CD1c-positive myeloid dendritic cell (primary cell): ENCODE data around the gene MIDN.
"Not testable (repeated sequence)": the region's sequence is repeated elsewhere in the genome, so short reads cannot be mapped to it uniquely, and the experiment has no call there.

Experiments used
- DNase-seq: peaks from one replicate; pipeline ENCODE4 v3.0.0-alpha.2; 2016; ENCODE audit errors: extremely low spot score

Gene MIDN

DNA sequence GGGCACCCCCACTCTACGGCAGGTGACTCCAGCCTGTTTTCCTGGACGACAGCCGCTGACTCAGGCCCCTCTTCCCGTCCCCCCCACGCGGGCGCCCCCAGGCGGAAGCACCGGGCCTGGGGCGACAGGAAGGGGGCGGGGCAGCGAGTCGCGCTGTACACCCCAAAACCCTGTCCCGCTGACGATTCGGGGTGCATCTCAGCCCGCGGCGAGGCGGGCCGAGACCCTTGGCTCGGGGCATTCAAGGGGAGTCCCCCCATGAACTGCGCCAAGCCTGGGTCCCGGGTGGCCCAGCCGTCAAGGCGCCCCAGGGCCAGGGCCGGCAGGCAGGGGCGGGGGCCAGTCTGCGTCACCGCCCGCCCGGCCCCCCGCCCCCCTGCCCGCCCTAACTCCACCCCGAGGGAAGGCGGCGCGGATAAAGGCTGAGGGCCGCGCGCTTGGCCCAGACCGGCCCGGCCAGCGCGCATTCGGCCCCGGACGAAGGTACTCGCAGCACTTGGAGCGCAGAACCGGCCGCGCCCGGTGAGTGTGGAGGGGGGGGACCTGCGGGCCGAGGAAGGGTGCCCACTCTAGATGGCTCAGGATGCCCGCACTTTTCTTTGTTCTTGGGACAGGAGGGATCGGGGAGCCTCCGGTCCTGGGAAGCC, at the start of gene MIDN:
TSS of gene MIDN (plus strand) at position 445 of the 647 bp plus-strand sequence. CDS start 1,714 bp downstream, outside the sequence.
- peak; percentile 93 for DNase-seq

DNA sequence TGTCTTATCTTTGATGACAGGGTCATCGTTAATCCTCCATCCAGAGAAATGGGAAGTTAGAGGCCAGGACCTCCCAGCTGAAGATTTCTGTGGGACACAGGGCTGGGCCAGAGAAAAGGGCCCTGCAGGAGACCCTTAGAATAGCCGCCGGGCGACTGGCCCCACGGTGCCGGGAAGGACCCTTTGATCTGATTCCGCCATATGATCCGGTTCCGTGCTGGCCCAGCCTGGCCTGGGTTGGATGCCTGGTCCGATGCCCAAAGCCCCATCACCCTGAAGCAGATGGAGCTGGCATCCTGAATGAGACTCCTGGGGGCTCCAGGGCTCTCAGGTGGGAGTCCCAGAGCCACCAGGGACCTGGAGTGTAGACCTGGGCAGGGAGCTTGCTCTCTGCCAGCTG, 48.9 kb upstream of the MIDN start:
- no peak for DNase-seq

DNA sequence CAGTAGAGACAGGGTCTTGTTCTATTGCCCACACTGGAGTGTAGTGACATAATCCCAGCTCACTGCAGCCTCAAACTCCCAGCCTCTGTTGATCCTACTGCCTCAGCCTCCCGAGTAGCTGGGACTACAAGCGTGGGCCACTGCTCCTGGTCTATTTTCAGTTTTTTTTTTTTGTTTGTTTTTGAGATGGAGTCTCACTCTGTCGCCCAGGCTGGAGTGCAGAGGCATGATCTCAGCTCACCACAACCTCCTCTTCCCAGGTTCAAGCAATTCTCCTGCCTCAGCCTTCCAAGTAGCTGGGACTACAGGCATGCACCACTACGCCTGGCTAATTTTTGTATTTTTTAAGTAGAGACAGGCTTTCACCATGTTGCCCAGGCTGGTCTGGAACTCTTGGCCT, 47.8 kb upstream of the MIDN start:
- not testable (repeated sequence) for DNase-seq

DNA sequence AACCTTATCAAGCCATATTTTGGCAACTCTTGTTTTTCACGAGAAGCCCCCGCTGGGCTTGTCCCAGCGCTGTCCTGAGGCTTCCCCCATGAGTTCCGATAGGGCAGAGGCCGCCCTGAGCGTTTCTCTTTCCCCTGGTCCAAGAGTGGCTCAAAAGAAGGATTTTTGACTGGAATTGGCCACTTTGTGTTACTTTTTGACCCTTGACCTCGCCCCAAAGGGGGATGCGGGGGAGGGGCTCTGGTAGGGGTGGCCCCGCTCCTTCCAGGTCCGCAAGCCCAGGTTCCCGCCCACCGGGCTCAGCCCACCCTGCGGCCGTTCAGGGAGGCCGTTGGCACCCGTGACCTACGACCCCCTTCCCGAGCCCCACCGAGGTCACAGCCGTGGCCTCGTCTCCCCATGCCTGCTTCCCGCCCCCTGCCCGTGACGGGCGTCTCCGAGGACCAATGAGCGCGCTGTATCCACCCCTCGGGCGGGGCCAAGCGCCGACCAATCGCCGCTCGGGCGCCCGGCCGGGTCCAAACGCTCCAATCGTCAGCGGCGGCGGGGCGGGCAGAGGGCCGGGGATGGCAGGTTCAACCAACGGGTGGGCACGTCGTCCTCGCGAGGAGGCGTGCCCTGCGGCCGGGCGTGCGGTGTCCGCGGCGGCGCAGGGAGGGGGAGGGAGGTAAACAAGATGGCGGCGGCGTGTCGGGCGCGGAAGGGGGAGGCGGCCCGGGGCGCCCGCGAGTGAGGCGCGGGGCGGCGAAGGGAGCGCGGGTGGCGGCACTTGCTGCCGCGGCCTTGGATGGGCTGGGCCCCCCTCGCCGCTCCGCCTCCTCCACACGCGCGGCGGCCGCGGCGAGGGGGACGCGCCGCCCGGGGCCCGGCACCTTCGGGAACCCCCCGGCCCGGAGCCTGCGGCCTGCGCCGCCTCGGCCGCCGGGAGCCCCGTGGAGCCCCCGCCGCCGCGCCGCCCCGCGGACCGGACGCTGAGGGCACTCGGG, 43.0 kb upstream of the MIDN start, which contains the start of gene STK11:
TSS of gene STK11 (plus strand) at position 665 of the 986 bp plus-strand sequence. CDS start 1,136 bp downstream, outside the sequence.
- DNase-seq, result peak; percentile 99

DNA sequence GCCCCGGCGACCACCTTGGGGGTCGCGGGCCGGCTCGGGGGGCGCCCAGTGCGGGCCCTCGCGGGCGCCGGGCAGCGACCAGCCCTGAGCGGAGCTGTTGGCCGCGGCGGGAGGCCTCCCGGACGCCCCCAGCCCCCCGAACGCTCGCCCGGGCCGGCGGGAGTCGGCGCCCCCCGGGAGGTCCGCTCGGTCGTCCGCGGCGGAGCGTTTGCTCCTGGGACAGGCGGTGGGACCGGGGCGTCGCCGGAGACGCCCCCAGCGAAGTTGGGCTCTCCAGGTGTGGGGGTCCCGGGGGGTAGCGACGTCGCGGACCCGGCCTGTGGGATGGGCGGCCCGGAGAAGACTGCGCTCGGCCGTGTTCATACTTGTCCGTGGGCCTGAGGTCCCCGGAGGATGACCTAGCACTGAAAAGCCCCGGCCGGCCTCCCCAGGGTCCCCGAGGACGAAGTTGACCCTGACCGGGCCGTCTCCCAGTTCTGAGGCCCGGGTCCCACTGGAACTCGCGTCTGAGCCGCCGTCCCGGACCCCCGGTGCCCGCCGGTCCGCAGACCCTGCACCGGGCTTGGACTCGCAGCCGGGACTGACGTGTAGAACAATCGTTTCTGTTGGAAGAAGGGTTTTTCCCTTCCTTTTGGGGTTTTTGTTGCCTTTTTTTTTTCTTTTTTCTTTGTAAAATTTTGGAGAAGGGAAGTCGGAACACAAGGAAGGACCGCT, 42.1 kb upstream of the MIDN start:
- DNase-seq, result peak; percentile 18

DNA sequence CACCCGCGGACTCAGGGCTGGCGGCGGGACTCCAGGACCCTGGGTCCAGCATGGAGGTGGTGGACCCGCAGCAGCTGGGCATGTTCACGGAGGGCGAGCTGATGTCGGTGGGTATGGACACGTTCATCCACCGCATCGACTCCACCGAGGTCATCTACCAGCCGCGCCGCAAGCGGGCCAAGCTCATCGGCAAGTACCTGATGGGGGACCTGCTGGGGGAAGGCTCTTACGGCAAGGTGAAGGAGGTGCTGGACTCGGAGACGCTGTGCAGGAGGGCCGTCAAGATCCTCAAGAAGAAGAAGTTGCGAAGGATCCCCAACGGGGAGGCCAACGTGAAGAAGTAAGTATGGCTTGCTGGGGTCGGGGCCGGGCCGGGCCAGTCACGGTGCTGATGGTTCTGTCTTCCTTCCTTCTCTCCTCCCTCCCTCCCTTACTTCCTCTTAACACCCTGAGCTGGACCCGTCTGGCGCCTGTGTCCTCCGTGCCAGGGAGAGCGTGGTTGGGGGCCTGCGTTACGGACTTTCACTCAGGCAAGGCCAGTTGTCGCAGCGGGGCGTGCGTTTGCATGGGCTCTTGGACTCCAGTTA, 41.4 kb upstream of the MIDN start:
- peak; percentile 50 for DNase-seq

DNA sequence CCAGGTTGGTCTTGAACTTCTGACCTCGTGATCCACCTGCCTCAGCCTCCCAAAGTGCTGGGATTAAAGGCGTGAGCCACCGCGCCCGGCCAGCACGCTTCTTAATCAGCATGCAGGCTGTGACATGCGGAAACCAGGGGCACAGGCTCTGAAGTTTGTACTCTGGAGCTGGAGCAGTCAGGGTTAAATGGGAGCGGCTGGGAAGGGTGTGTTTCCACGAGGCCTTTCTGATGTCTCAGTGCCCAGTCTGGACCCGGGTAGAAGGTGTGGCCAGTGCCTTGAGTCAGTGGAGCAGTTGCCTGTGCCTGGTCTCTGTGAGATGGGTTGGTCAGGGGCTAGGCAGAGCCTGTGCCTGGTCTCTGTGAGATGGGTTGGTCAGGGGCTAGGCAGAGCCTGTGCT, 39.6 kb upstream of the MIDN start:
- not testable (repeated sequence) for DNase-seq

DNA sequence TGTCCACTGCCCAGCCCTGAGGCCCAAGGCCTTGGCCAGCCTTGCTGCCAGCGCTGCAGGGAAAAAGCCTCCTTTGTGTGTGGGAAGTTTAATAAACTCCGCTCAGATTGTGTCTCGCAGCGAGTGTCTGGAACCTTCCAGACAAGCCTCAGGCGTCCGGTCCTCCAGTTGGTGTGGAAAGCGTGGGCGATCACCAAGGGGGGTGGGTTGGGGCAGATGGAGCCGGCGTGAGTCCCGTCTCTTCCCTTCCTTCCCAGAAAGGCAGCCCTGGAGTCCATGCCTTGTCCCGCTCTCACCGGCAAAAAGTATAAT, 38.2 kb upstream of the MIDN start:
- DNase-seq, result no peak

DNA sequence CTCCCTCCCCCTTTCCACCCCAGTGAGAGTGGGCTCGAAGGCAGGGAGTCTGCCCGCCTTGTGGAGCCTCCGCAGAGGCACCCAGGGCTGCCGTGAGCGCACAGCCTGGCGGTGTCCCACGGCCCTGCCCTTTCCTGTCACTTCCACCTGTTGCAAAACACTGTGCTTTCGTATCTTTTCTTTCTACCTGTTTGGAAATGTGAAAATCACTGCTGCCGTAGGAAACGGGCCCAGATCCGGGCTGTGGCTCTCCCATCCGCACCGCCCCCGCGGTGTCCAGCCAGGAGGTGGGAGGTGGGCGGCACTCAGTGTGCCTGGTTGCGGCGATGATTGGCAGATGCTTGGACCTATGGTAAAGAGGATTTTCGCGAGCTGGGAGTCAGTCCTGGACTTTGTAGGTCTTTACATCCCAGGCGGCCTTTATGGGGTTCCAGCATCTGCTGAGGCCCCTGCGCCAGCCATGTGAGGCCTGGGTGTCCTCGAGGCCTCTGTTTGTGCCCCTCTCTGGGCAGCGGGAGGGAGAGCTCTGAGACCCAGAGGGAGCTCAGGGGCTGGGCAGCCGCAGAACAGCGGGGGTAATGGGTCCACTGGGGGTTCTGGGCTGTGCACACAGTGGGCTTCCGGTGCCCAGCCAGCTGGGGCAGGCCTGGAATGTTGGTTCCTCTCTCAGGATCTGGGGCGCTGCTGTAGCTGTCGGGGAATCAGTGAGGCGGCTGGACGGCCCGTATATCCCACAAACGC, 36.7 kb upstream of the MIDN start:
- no peak for DNase-seq

DNA sequence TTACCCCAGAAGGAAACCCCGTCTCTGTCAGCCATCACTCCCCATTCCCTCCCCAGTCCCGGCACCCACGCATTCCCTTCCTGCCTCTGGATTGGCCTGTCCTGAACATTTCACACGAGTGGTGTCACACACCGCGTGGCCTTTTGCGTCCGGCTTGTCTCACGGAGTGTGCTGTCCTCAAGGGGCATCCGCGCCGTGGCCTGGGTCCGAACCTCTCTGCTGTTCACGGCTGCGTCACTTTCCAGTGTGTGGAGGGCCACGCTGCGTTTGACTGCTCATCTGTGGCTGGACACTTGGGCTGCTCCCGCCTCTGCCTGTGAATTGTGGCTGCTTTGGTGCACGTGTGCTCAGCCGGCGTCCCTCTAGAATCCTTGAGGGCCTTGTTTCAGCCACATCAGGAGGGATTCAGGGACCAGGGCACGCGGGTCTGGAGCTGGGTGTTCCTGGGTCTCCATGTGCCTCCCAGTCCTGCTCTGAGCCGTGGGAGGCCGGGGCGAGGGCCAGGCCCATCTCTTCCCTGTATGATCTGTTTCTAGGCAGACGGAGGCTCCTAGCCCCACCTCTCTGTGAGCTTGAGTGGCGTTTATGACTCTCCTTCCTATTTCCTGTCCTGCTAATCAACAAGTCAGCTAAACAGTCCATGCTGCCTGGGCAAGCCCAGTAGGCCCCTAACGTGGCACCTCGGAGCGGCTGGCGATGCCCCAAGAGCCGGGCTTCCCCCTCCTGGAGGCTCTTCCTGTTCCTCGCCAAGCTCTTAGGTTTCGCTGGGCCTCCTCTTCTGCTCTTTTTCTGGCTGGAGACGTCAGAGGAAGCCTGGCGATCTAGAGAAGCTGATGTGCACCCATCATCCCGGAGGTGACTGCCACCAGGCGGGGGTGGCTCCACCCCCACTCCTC, 34.7 kb upstream of the MIDN start:
- DNase-seq, result peak; percentile 95

DNA sequence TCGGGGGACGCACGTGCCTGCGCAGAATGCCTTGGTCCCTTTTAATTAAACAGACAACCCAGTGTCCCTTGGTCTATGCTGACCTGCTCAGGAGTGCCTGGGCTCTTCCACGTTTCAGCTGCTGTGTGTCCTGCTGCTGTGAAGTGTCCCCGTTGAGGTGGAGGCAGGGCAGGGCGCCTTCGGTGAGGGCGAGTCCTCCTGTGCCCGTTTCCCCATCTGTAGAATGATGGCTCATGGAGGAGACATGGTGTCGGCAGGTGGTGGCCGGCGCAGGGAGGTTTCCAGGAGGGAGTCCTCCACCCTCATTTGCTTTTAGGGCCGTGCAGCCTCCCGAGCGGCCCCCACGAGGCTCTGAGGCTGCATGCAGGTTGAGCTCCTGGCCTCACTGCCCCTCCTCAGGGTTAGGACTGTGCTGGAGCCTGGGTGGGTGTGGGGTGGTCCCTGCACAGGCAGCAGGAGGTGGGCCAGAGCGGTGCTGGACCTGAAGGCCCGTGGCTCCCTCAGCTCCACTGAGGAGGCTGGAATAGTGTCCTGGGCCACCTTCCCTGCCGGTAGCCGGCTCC, 34.0 kb upstream of the MIDN start:
- no peak for DNase-seq

DNA sequence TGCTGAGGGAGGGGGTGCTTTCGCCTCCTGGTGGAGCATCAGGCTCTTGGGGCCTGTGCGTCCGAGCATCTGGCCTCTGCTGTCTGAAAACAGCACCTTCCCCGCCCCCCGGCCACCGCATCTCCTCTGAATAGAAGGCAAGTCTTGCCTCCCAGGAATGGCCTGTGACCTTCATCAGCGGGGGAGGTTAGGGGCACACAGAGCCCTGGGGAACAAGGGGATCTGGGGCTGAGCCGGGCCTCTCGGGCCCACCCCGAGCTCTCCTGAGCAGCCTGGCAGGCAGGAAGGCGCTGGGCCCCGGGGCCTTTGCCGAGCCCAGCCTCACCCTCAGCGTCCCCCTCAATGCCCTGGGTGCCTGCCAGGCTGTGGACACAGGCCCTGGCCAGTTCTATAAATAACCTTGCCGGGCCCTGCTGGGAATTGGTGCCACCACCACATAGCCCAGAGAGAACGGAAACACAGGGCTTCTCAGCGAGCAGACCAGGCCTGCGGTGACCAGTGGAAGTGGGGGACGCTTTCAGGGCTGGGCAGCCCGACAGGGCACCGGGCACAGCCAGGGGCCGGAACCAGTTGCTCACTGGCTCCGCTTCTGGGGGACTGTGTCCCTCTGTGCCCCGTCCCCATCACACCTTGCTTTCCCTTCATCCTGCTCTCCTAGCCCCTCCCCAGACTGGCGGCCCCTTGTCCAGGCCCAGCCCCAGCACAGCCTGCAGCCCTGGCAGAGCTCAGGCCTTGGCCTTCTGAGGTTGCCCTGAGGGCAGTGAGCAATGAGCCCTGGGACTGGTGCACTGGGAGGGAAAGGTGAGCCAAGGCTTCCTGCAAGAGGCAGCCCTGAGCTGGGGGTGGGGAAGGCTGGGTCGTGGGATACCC, 33.3 kb upstream of the MIDN start:
- DNase-seq, result no peak

DNA sequence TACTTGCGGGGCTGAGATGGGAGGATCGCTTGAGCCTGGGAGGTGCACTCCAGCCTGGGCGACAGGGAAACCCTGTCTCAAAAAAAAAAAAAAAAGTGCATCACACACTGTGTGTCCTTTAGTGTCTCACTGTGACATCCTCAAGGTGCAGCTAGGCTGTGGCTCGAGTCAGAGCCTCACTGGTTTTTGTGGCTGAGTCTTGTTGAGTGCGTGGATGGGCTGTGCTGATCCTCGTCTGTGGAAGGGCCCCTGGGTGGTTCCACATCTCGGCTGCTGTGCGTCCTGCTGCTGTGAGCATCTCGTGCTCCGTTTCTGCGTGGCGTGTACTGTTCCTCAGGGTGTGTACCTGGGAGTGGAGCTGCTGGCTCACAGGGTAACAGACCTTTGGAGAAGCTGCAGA, 31.6 kb upstream of the MIDN start:
- no peak for DNase-seq

DNA sequence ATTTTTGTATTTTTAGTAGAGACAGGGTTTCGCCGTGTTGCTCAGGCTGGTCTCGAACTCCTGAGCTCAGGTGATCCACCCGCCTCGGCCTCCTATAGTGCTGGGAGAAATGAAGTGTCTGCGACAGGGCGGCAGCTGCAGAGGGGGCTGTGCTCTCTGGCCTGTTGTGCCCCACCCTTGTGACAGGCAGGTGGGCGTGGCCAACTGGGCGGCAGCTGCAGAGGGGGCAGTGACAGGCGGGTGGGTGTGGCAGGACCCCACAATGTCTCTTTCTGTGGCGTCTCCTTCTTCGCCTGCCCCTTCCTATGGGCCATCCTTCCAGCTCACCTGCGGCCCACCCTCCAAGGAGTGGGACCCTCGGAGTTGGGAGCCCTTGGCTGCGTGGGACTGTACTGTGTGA, 31.0 kb upstream of the MIDN start:
- DNase-seq, result no peak

DNA sequence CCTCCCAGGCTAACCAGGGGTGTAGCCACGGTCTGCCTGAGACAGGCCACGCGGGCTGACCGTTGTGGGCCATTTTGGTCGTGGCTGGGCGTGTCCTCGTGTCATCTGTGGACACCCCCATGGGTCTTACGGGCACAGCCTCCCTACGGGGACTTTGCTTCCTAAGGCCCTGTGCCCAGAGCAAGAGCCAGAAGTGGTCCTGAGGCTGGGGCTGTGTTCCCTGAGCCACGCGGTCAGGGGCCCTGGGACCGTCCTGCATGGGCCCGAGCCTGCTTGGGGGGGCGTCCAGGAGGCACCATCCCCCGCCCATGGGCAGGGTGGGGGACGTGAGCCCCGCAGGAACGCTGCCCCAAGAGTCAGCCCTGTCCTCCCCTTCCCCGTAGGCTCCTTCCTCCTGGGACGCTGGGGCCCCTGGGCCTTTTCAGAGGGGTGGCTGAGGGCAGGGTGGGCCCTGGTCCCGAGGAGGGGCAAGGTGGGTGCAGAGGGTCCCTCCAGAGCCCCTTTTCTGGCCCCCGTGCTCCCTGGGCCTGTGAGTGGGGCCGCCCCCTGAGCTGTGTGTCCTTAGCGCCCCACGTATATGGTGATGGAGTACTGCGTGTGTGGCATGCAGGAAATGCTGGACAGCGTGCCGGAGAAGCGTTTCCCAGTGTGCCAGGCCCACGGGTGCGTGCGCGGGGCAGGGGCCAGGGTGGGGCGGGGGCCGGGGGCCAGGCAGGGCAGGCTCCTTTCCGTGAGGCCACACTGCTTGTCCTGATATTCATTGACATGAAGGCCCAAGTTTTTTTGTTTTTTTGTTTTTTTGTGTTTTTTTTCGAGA, 29.4 kb upstream of the MIDN start:
- DNase-seq, result no peak

DNA sequence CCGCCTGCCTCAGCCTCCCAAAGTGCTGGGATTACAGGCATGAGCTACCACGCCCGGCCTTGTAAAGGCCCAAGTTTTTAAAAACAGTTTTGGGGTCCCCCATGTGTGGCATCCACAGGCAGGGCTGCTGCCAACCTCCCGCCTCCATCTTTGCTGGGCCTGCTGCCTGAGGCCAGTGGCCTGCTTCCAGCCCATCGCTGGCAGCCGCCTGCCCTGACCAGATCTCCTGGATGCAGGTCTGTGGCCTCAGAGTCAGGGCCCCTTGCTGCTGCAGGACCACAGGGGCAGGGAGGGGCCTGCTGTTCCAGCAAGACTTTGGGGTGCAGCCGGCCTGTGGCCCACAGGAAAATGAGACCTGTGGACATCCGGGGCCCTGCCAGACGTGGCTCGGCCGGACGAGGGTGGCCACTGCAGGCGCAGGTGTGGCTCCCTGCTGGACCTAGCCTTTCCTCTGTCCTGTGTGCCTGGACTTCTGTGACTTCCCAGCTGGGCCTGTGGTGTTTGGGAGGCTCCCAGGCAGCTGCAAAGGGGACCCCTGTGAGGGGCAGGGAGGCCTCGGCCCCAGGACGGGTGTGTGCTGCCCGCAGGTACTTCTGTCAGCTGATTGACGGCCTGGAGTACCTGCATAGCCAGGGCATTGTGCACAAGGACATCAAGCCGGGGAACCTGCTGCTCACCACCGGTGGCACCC, 28.5 kb upstream of the MIDN start:
- no peak for DNase-seq

DNA sequence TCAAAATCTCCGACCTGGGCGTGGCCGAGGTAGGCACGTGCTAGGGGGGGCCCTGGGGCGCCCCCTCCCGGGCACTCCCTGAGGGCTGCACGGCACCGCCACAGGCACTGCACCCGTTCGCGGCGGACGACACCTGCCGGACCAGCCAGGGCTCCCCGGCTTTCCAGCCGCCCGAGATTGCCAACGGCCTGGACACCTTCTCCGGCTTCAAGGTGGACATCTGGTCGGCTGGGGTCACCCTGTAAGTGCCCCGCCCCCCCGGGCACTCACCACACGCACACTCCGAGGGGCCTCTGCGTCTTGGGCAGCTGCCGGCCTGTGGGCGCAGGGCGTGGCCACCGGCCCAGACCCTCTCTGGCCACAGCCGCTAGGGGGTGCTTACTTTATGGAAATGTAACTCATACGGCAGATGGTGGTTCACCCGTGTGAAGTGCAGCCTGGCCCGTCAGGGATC, 27.9 kb upstream of the MIDN start:
- no peak for DNase-seq
